GM12875 (cell line): Measurements from ENCODE around the gene ZNF385C.
"Not testable (repeated sequence)": the region's sequence is repeated elsewhere in the genome, so short reads cannot be mapped to it uniquely, and the experiment has no call there.

Source experiments
- H3K4me3 ChIP-seq: one replicate; pipeline ENCODE4 v1.5.1; 2011; ENCODE audit warnings: low read depth, low read length, control low read depth
- CTCF ChIP-seq: IDR thresholded peaks from 2 replicates; pipeline ENCODE4 v1.5.1; 2011; ENCODE audit warnings: low read depth, mild to moderate bottlenecking, control low read depth, inconsistent platforms, low read length, moderate library complexity, borderline replicate concordance; ENCODE audit not compliant: insufficient read depth

ZNF385C gene

GRCh38 chr17:42016411-42016831 is 81.9 kb downstream of the ZNF385C start:
- TF ChIP-seq CTCF = no peak

GRCh38 chr17:42013740-42014139 is 84.5 kb downstream of the ZNF385C start:
- not testable (repeated sequence) for H3K4me3 ChIP-seq

More at GRCh38 chr17:42016411-42016831, 81.9 kb downstream of the ZNF385C start:
- peak overlapping the region; percentile 69 for H3K4me3 ChIP-seq

GRCh38 chr17:42012363-42012762 is 85.9 kb downstream of the ZNF385C start:
- H3K4me3 ChIP-seq = not testable (repeated sequence)

- no peak for TF ChIP-seq CTCF
- H3K4me3 ChIP-seq = no peak overlapping the region
These were observed 87.3 kb downstream of the ZNF385C start for GRCh38 chr17:42010898-42011516.

- H3K4me3 ChIP-seq = not testable (repeated sequence)
These were observed 88.0 kb downstream of the ZNF385C start for GRCh38 chr17:42010266-42010680.

- TF ChIP-seq CTCF = no peak
- H3K4me3 ChIP-seq = no peak overlapping the region
These were observed 89.1 kb downstream of the ZNF385C start for GRCh38 chr17:42009170-42009569.

- no peak for TF ChIP-seq CTCF
- no peak overlapping the region for H3K4me3 ChIP-seq
These were observed 93.1 kb downstream of the ZNF385C start for GRCh38 chr17:42005166-42005565.

GRCh38 chr17:42002792-42003301 is 95.4 kb downstream of the ZNF385C start:
- H3K4me3 ChIP-seq = no peak overlapping the region
- no peak for TF ChIP-seq CTCF
